H1 (cell line): ENCODE results near the gene ICAM2. TPM values are rescaled to one million over a fixed set of nuclear protein-coding genes. Genes with fewer than 3 reads are reported as not detected.

ENCODE experiments used
- CTCF ChIA-PET: fragments of 300-600 bp; sonication (Branson Sonifier 250); formaldehyde crosslinking; loops from one replicate; lab custom pipeline; 2021; ENCODE audit not compliant: partially characterized antibody; lab: Charles Lee
- POLR2A ChIA-PET: fragments of 300-600 bp; sonication (Branson Sonifier 250); formaldehyde crosslinking; loops from one replicate; lab custom pipeline; 2021; ENCODE audit warnings: inconsistent platforms; ENCODE audit not compliant: partially characterized antibody; lab: Charles Lee
- DNase-seq, 2 experiments: peaks; one replicate each; pipeline versions ENCODE4 v3.0.0 to v3.0.0-alpha.2; 2010 to 2022; ENCODE audit warnings: low spot score in 2 of 2, low read depth in 1 of 2, mixed read lengths in 1 of 2
- FAIRE-seq: peaks from 2 replicates; lab custom pipeline; 2011; peaks lifted over from hg19 to GRCh38; lab: Jason Lieb, UNC
- H2AFZ ChIP-seq: 2 replicates; pipeline ENCODE4 v1.8.1; 2012; ENCODE audit warnings: low read length, inconsistent platforms
- H2AK5ac ChIP-seq: 2 replicates; pipeline ENCODE4 v1.6.1; 2013; ENCODE audit warnings: low read depth, low read length
- H2BK120ac ChIP-seq: replicated peaks from 2 replicates; pipeline ENCODE3; 2013; ENCODE audit warnings: low read depth, low read length, inconsistent platforms
- H2BK12ac ChIP-seq: 2 replicates; pipeline ENCODE4 v1.6.1; 2013; ENCODE audit warnings: low read depth, low read length
- H2BK15ac ChIP-seq: 2 replicates; pipeline ENCODE4 v1.6.1; 2013; ENCODE audit warnings: low read length
- H2BK20ac ChIP-seq: 2 replicates; pipeline ENCODE4 v1.6.1; 2013; ENCODE audit warnings: low read length
- H2BK5ac ChIP-seq: 2 replicates; pipeline ENCODE4 v1.6.1; 2013; ENCODE audit warnings: low read depth, low read length
- H3K14ac ChIP-seq: 2 replicates; pipeline ENCODE4 v1.6.1; 2013; ENCODE audit warnings: inconsistent platforms; ENCODE audit not compliant: insufficient read length
- H3K18ac ChIP-seq: 2 replicates; pipeline ENCODE4 v1.6.1; 2013; ENCODE audit warnings: low read length; ENCODE audit errors: extremely low read depth
- H3K23ac ChIP-seq: 2 replicates; pipeline ENCODE4 v1.6.1; 2013; ENCODE audit warnings: inconsistent platforms; ENCODE audit not compliant: insufficient read length
- H3K23me2 ChIP-seq: 2 replicates; pipeline ENCODE4 v1.6.1; 2013; ENCODE audit warnings: low read depth, low read length
- H3K27ac ChIP-seq: 2 replicates; pipeline ENCODE4 v1.6.1; 2011; ENCODE audit warnings: low read depth, low read length, inconsistent platforms
- H3K27me3 ChIP-seq, 4 experiments: replicated peaks in 1 of 4; 1 replicate in 1 of 4; 2 replicates in 3 of 4; pipeline versions ENCODE4 v1.6.1 to v1.8.1; 2011 to 2013; ENCODE audit warnings: low read length in 3 of 4, mild to moderate bottlenecking in 3 of 4, inconsistent platforms in 2 of 4, mixed read lengths in 2 of 4, moderate library complexity in 1 of 4; ENCODE audit not compliant: control insufficient read depth in 3 of 4, insufficient read depth in 3 of 4; ENCODE audit errors: extremely low read depth in 1 of 4
- H3K36me3 ChIP-seq, 4 experiments: 2 replicates each; pipeline versions ENCODE4 v1.6.1 to v1.8.1; 2011 to 2013; ENCODE audit warnings: mild to moderate bottlenecking in 4 of 4, low read length in 3 of 4, moderate library complexity in 2 of 4, control low read depth in 1 of 4, inconsistent platforms in 1 of 4; ENCODE audit not compliant: insufficient read depth in 4 of 4, control insufficient read depth in 2 of 4
- H3K4ac ChIP-seq: replicated peaks from 2 replicates; pipeline ENCODE3; 2013; ENCODE audit warnings: low read length, low read depth, mixed read lengths, inconsistent platforms; ENCODE audit not compliant: insufficient read length
- H3K4me1 ChIP-seq, 4 experiments: replicated peaks in 1 of 4; 1 replicate in 1 of 4; 2 replicates in 3 of 4; pipeline versions ENCODE4 v1.6.1 to v1.8.1; 2011 to 2013; ENCODE audit warnings: low read length in 3 of 4, inconsistent platforms in 2 of 4, mixed read lengths in 1 of 4; ENCODE audit not compliant: insufficient read depth in 4 of 4, control insufficient read depth in 3 of 4
- H3K4me2 ChIP-seq, 2 experiments: 2 replicates each; pipeline versions ENCODE4 v1.6.1 to v1.8.1; 2011 to 2013; ENCODE audit warnings: low read depth in 2 of 2, low read length in 2 of 2, control low read depth in 1 of 2, inconsistent platforms in 1 of 2, mild to moderate bottlenecking in 1 of 2; ENCODE audit not compliant: insufficient read depth in 1 of 2
- H3K4me3 ChIP-seq, 4 experiments: fragments of 200-600, 300-600 bp in 1 of 4; sonication (generic), shearing (Covaris generic), sonication (Bioruptor Twin) in 1 of 4; 2 replicates each; pipeline versions ENCODE4 v1.5.1 to v1.8.1; 2011 to 2016; ENCODE audit warnings: low read length in 4 of 4, low read depth in 3 of 4, control low read depth in 2 of 4, inconsistent platforms in 2 of 4, mild to moderate bottlenecking in 2 of 4, mixed read lengths in 1 of 4, moderate library complexity in 1 of 4; ENCODE audit not compliant: insufficient read depth in 2 of 4; ENCODE audit errors: extremely low read depth in 1 of 4
- H3K56ac ChIP-seq: replicated peaks from 2 replicates; pipeline ENCODE3; 2013; ENCODE audit warnings: low read depth, mild to moderate bottlenecking, mixed read lengths, low read length, inconsistent platforms; ENCODE audit not compliant: insufficient read length
- H3K79me1 ChIP-seq: 2 replicates; pipeline ENCODE4 v1.6.1; 2013; ENCODE audit warnings: low read depth, low read length, control low read depth
- H3K79me2 ChIP-seq, 2 experiments: 2 replicates each; pipeline versions ENCODE4 v1.6.1 to v1.8.1; 2012 to 2013; ENCODE audit warnings: low read length in 2 of 2, mild to moderate bottlenecking in 2 of 2, inconsistent platforms in 1 of 2; ENCODE audit not compliant: insufficient read depth in 2 of 2, control insufficient read depth in 1 of 2
- H3K9ac ChIP-seq, 4 experiments: replicated peaks in 1 of 4; 1 replicate in 1 of 4; 2 replicates in 3 of 4; pipeline versions ENCODE4 v1.6.1 to v1.8.1; 2011 to 2013; ENCODE audit warnings: low read depth in 3 of 4, low read length in 3 of 4, control low read depth in 2 of 4, mild to moderate bottlenecking in 2 of 4, moderate library complexity in 2 of 4, inconsistent platforms in 1 of 4; ENCODE audit errors: extremely low read depth in 1 of 4
- H3K9me3 ChIP-seq, 2 experiments: 2 replicates each; pipeline versions ENCODE4 v1.6.1 to v1.8.1; 2012 to 2013; ENCODE audit warnings: mild to moderate bottlenecking in 2 of 2, moderate library complexity in 2 of 2, control low read depth in 1 of 2, inconsistent platforms in 1 of 2, low read depth in 1 of 2, low read length in 1 of 2, mixed read lengths in 1 of 2; ENCODE audit not compliant: insufficient read depth in 2 of 2
- H4K20me1 ChIP-seq, 2 experiments: replicated peaks in 1 of 2; 2 replicates each; pipeline versions ENCODE3 to v1.8.1; 2011 to 2013; ENCODE audit warnings: inconsistent platforms in 2 of 2, low read length in 2 of 2, mild to moderate bottlenecking in 1 of 2; ENCODE audit not compliant: insufficient read depth in 2 of 2, control insufficient read depth in 1 of 2
- H4K5ac ChIP-seq: 2 replicates; pipeline ENCODE4 v1.6.1; 2013; ENCODE audit warnings: low read length, low read depth, mixed read lengths, inconsistent platforms; ENCODE audit not compliant: insufficient read length
- H4K8ac ChIP-seq: 2 replicates; pipeline ENCODE4 v1.8.0; 2013; ENCODE audit warnings: mild to moderate bottlenecking, moderate library complexity, low read length, inconsistent platforms; ENCODE audit not compliant: insufficient read depth; ENCODE audit errors: extremely low read depth
- H4K91ac ChIP-seq: replicated peaks from 2 replicates; pipeline ENCODE3; 2013; ENCODE audit warnings: low read length, mixed read lengths, inconsistent platforms; ENCODE audit not compliant: insufficient read length
- CREB1 ChIP-seq: IDR thresholded peaks from 2 replicates; pipeline ENCODE4 v1.6.1; 2012; ENCODE audit warnings: inconsistent platforms
- E2F6 ChIP-seq: IDR thresholded peaks from 2 replicates; pipeline ENCODE4 v1.6.1; 2012; ENCODE audit warnings: inconsistent platforms
- EZH2 ChIP-seq: fragments of 200-600 bp; sonication (generic); IDR thresholded peaks from 2 replicates; pipeline ENCODE4 v1.7.1; 2012; ENCODE audit warnings: low read depth, mild to moderate bottlenecking, moderate library complexity, low read length, inconsistent platforms; ENCODE audit not compliant: severe bottlenecking
- HDAC6 ChIP-seq: IDR thresholded peaks from one replicate; pipeline ENCODE4 v1.7.1; 2012; ENCODE audit warnings: low read depth, mild to moderate bottlenecking, inconsistent platforms, low read length, moderate library complexity
- MAX ChIP-seq: IDR thresholded peaks from 2 replicates; pipeline ENCODE4 v1.6.1; 2012; ENCODE audit warnings: inconsistent platforms
- RAD21 ChIP-seq, 2 experiments: IDR thresholded peaks in 1 of 2; conservative IDR thresholded peaks in 1 of 2; 2 replicates each; pipeline ENCODE4 v1.6.1; 2011; ENCODE audit warnings: low read depth in 2 of 2, low read length in 2 of 2, improper control_type of control experiment in 1 of 2, inconsistent platforms in 1 of 2, mild to moderate bottlenecking in 1 of 2, moderate library complexity in 1 of 2
- RBBP5 ChIP-seq: IDR thresholded peaks from 2 replicates; pipeline ENCODE4 v1.7.1; 2012; ENCODE audit warnings: low read depth, mild to moderate bottlenecking, inconsistent platforms, low read length, moderate library complexity, borderline replicate concordance
- SAP30 ChIP-seq: fragments of 300-600 bp; sonication (generic); IDR thresholded peaks from 2 replicates; pipeline ENCODE4 v1.7.1; 2012; ENCODE audit warnings: low read length, moderate library complexity, mild to moderate bottlenecking, inconsistent platforms; ENCODE audit not compliant: insufficient read depth, insufficient replicate concordance
- SIX5 ChIP-seq: IDR thresholded peaks from 2 replicates; pipeline ENCODE4 v1.6.1; 2011; ENCODE audit warnings: mild to moderate bottlenecking, low read depth, low read length
- TAF1 ChIP-seq: IDR thresholded peaks from 2 replicates; pipeline ENCODE4 v1.6.1; 2011; ENCODE audit warnings: mild to moderate bottlenecking, low read depth, low read length
- TAF7 ChIP-seq: optimal IDR thresholded peaks from 2 replicates; pipeline ENCODE3; 2011; ENCODE audit warnings: low read depth, mild to moderate bottlenecking, inconsistent platforms, low read length, moderate library complexity, borderline replicate concordance
- WGBS, 2 experiments: shearing (Covaris generic) in 1 of 2; methylation state at CpG; one replicate each; pipeline versions ENCODE4 v1.1.6 to v1.1.7; 2013 to 2015; ENCODE audit warnings: low lambda C conversion rate in 2 of 2, mixed read lengths in 2 of 2, inconsistent platforms in 1 of 2, low coverage in 1 of 2, missing lambda C conversion rate in 1 of 2; ENCODE audit not compliant: insufficient replicate concordance in 2 of 2, insufficient coverage in 1 of 2, insufficient read length in 1 of 2; ENCODE audit errors: extremely low coverage in 1 of 2, missing lambda C conversion rate in 1 of 2; 5-methylcytosine and 5-hydroxymethylcytosine counted together
- polyA plus RNA-seq, 7 experiments: library from polyadenylated mRNA; depleted of rRNA in 3 of 7; stranded (reverse) in 5 of 7; unstranded in 2 of 7; fragments of >200 nt in 5 of 7; fragments of 200-250 nt in 2 of 7; gene quantifications; 1 replicate in 5 of 7; 2 replicates in 1 of 7; 4 replicates in 1 of 7; pipeline versions ENCODE4 v1.2.1 to v1.2.3, GENCODE V29; 2011 to 2013; ENCODE audit warnings: missing spikeins in 2 of 7, mixed read lengths in 2 of 7
- total RNA-seq: library from RNA; stranded (reverse); fragmentation: NEBNext Ultra II Directional; extraction: Animal tissue kit (Norgen Biotek cat#: 25700); gene quantifications from 2 replicates; pipeline ENCODE4 v1.2.1, GENCODE V29; 2021

The ICAM2 gene
- total and polyA plus RNA-seq, 2 of the 8 experiments (the other 6 are each of a cell fraction or from before 2014, with no cell fraction given), result 0.45 to 0.63 TPM

- no peak overlapping the region for H2BK15ac ChIP-seq
- H3K4ac ChIP-seq, result no peak overlapping the region
- 0 out of 2 replicates have a peak overlapping the region, but pooled peaks have one; percentile 31 for H2AFZ ChIP-seq
- no peaks in the 10 kb centered on the region for H3K27me3 ChIP-seq
- H2AK5ac ChIP-seq, result no peak overlapping the region
- no peak overlapping the region for H3K18ac ChIP-seq
- peak overlapping the region; percentile 23 for H4K91ac ChIP-seq
- ChIA-PET POLR2A (interaction anchor here (0.8 to 1.5 kb wide), 8 partner anchors 11 to 84 kb away, joined by 3 to 18 read pairs (median 4); partner anchors contain the start of gene ERN1), CTCF (interaction anchor here (0.6 to 13.9 kb wide), 48 partner anchors 9 to 227 kb away, joined by 3 to 238 read pairs (median 5); partner anchors contain the start of genes ERN1 and GH1)
- H3K14ac ChIP-seq, result no peak overlapping the region
- H3K9me3 ChIP-seq, result no peaks in the 10 kb centered on the region
- H2BK12ac ChIP-seq, result no peak overlapping the region
- peak overlapping the region; percentile 81; the same call in 1 of the 2 replicates for H4K8ac ChIP-seq
- peaks cover 0 to 3% (median 0%) of the 10 kb centered on the region in 4 experiments; a peak in 1 of 7 replicates for H3K4me1 ChIP-seq
- no peak overlapping the region for H4K5ac ChIP-seq
- H3K4me2 ChIP-seq, result peak overlapping the region; percentile 1 to 35; a peak in 3 of 4 replicates
- H2BK20ac ChIP-seq, result no peak overlapping the region
- DNase-seq, result peak; percentile 43 to 82
- no peaks in the 10 kb centered on the region for H3K23me2 ChIP-seq
- 41% methylated on average over 16 of the region's 16 CpGs; no CpG with 5 or more reads in 1 of the 2 experiments for WGBS, 2 experiments
- peak; percentile 78 for FAIRE-seq
- no peaks in the 10 kb centered on the region for H3K79me2 ChIP-seq
- no peak overlapping the region for H2BK120ac ChIP-seq
- peak overlapping the region in 1 of 4 experiments; percentile 35; a peak in 2 of 8 replicates for H3K4me3 ChIP-seq
- H3K9ac ChIP-seq, result no peak overlapping the region
- 0 out of 8 replicates have a peak, but pooled peaks cover 0 to 2% (median 0%) of the 10 kb centered on the region in 4 experiments for H3K36me3 ChIP-seq
- H3K56ac ChIP-seq, result no peak overlapping the region
- no peak overlapping the region for H2BK5ac ChIP-seq
- no peak overlapping the region for H3K27ac ChIP-seq
- no peak overlapping the region for H3K23ac ChIP-seq
- H3K79me1 ChIP-seq, result no peaks in the 10 kb centered on the region
- no peaks in the 10 kb centered on the region for H4K20me1 ChIP-seq
- no peak for TF ChIP-seq SIX5
- peak; percentile 87 for TF ChIP-seq CREB1
- no peak for TF ChIP-seq MAX
- no peak for TF ChIP-seq SAP30
- TF ChIP-seq TAF7, result no peak
- TF ChIP-seq TAF1, result peak; percentile 60; the same call in 1 of the 2 replicates
- TF ChIP-seq E2F6, result no peak
- TF ChIP-seq HDAC6, result no peak
- no peak for TF ChIP-seq RBBP5
- TF ChIP-seq RAD21 (IDR thresholded peaks at IDR 0.05 in 1 of 2, conservative IDR thresholded peaks at IDR 0.05 in 1 of 2; ENCODE audit: low read depth in 2 of 2, low read length in 2 of 2), result peak; percentile 89 to 90
- no peak for TF ChIP-seq EZH2
Measured at GRCh38 chr17:64063766-64064224, 43.4 kb upstream of the ICAM2 start.
